ENCODE measurements around the gene FAM107A.

Gene FAM107A

GRCh38 chr3:58520403-58521335 lies 56.5 kb downstream of the FAM107A start:
- DNase-seq (ENCODE audit: extremely low read depth in 1 of 2, low read depth in 1 of 2), result no peak

GRCh38 chr3:58519668-58520402 lies 57.4 kb downstream of the FAM107A start:
- DNase-seq (ENCODE audit: extremely low read depth in 1 of 2, low read depth in 1 of 2), result no peak

- DNase-seq (ENCODE audit: extremely low read depth in 1 of 2, low read depth in 1 of 2), result no peak
These were observed 58.9 kb downstream of the FAM107A start for GRCh38 chr3:58518291-58518789.

GRCh38 chr3:58514405-58514804 lies 62.8 kb downstream of the FAM107A start:
- no peak for DNase-seq (ENCODE audit: extremely low read depth in 1 of 2, low read depth in 1 of 2)

Data from stimulated activated CD8-positive, alpha-beta memory T cell treated with anti-CD3 and anti-CD28 coated beads, Interleukin-7, amount 100 ng/mL, for 48 hours (primary cell).